Endothelial cell (in vitro differentiated cells): Measurements from ENCODE around the gene RBM5. TPM values are rescaled to one million over a fixed set of nuclear protein-coding genes. Genes with fewer than 3 reads are reported as not detected.

ENCODE experiments used
- DNase-seq: peaks from one replicate; pipeline ENCODE4 v3.0.0; 2021; ENCODE audit warnings: low spot score
- H3K27ac Mint-ChIP-seq: one replicate; pipeline ENCODE4 v1.8.0; 2021; ENCODE audit warnings: mixed read lengths, inconsistent platforms; ENCODE audit not compliant: unreplicated experiment
- H3K27me3 Mint-ChIP-seq: one replicate; pipeline ENCODE4 v1.8.0; 2021; ENCODE audit warnings: mild to moderate bottlenecking, moderate library complexity, mixed read lengths, inconsistent platforms; ENCODE audit not compliant: unreplicated experiment
- H3K36me3 Mint-ChIP-seq: one replicate; pipeline ENCODE4 v1.8.0; 2021; ENCODE audit warnings: mild to moderate bottlenecking, low read depth, mixed read lengths, inconsistent platforms; ENCODE audit not compliant: unreplicated experiment
- H3K4me1 Mint-ChIP-seq: one replicate; pipeline ENCODE4 v1.8.0; 2021; ENCODE audit warnings: mild to moderate bottlenecking, mixed read lengths, inconsistent platforms; ENCODE audit not compliant: unreplicated experiment
- H3K4me3 Mint-ChIP-seq: one replicate; pipeline ENCODE4 v1.8.0; 2021; ENCODE audit warnings: mild to moderate bottlenecking, mixed read lengths, inconsistent platforms; ENCODE audit not compliant: unreplicated experiment
- H3K9me3 Mint-ChIP-seq: one replicate; pipeline ENCODE4 v1.8.0; 2021; ENCODE audit warnings: mixed read lengths, inconsistent platforms; ENCODE audit not compliant: unreplicated experiment
- CTCF ChIP-seq: fragments of 200-600 bp; sonication (generic); IDR thresholded peaks from one replicate; pipeline ENCODE4 v1.5.0; 2021; ENCODE audit warnings: antibody characterized with exemption; ENCODE audit not compliant: unreplicated experiment
- total RNA-seq: library from RNA; stranded (reverse); fragmentation: NEBNext Ultra II Directional; extraction: Animal tissue kit (Norgen Biotek cat#: 25700); gene quantifications from one replicate; pipeline ENCODE4 v1.2.1, GENCODE V29; 2021; ENCODE audit not compliant: unreplicated experiment

RBM5 gene
- total RNA-seq, 1 donor from 2014 or later: 219 TPM

GRCh38 chr3:50139308-50139707 is 50.6 kb downstream of the RBM5 start:
- peaks cover 13% of the 10 kb centered on the region for H3K27me3 Mint-ChIP-seq
- DNase-seq: no peak
- TF ChIP-seq CTCF: no peak
- H3K27ac Mint-ChIP-seq: no peak overlapping the region
- H3K36me3 Mint-ChIP-seq: peaks cover 3% of the 10 kb centered on the region
- H3K9me3 Mint-ChIP-seq: no peaks in the 10 kb centered on the region
- H3K4me3 Mint-ChIP-seq: no peak overlapping the region
- peaks cover 22% of the 10 kb centered on the region for H3K4me1 Mint-ChIP-seq

- no peaks in the 10 kb centered on the region for H3K9me3 Mint-ChIP-seq
- H3K27me3 Mint-ChIP-seq: peaks cover 13% of the 10 kb centered on the region
- DNase-seq: no peak
- H3K27ac Mint-ChIP-seq: no peak overlapping the region
- no peak overlapping the region for H3K4me3 Mint-ChIP-seq
- no peak for TF ChIP-seq CTCF
- peaks cover 3% of the 10 kb centered on the region for H3K36me3 Mint-ChIP-seq
- peaks cover 22% of the 10 kb centered on the region for H3K4me1 Mint-ChIP-seq
Measured at GRCh38 chr3:50139718-50140423, 51.2 kb downstream of the RBM5 start.

GRCh38 chr3:50140990-50141389 is 52.3 kb downstream of the RBM5 start:
- peaks cover 22% of the 10 kb centered on the region for H3K4me1 Mint-ChIP-seq
- no peak overlapping the region for H3K4me3 Mint-ChIP-seq
- no peak for TF ChIP-seq CTCF
- no peak overlapping the region for H3K27ac Mint-ChIP-seq
- peaks cover 14% of the 10 kb centered on the region for H3K27me3 Mint-ChIP-seq
- no peaks in the 10 kb centered on the region for H3K9me3 Mint-ChIP-seq
- no peak for DNase-seq
- H3K36me3 Mint-ChIP-seq: peaks cover 3% of the 10 kb centered on the region

GRCh38 chr3:50146316-50146901 is 57.7 kb downstream of the RBM5 start:
- H3K4me1 Mint-ChIP-seq: peaks cover 2% of the 10 kb centered on the region
- no peak overlapping the region for H3K4me3 Mint-ChIP-seq
- DNase-seq: no peak
- no peak overlapping the region for H3K27ac Mint-ChIP-seq
- H3K27me3 Mint-ChIP-seq: peaks cover 12% of the 10 kb centered on the region
- peaks cover 3% of the 10 kb centered on the region for H3K36me3 Mint-ChIP-seq
- H3K9me3 Mint-ChIP-seq: no peaks in the 10 kb centered on the region
- no peak for TF ChIP-seq CTCF

GRCh38 chr3:50147016-50147415 is 58.3 kb downstream of the RBM5 start:
- no peak for DNase-seq
- no peak for TF ChIP-seq CTCF
- peaks cover 8% of the 10 kb centered on the region for H3K27me3 Mint-ChIP-seq
- H3K4me1 Mint-ChIP-seq: peaks cover 2% of the 10 kb centered on the region
- no peak overlapping the region for H3K4me3 Mint-ChIP-seq
- no peak overlapping the region for H3K27ac Mint-ChIP-seq
- no peaks in the 10 kb centered on the region for H3K36me3 Mint-ChIP-seq
- no peaks in the 10 kb centered on the region for H3K9me3 Mint-ChIP-seq
